AG10803 (cell line): ENCODE data around the gene CWC27.

Source experiments
- DNase-seq: peaks from one replicate; pipeline ENCODE4 v3.0.0; 2010; ENCODE audit warnings: low read depth
- H3K4me3 ChIP-seq: 2 replicates; pipeline ENCODE4 v1.5.1; 2011; ENCODE audit warnings: mild to moderate bottlenecking, low read length, control low read depth
- CTCF ChIP-seq: conservative IDR thresholded peaks from 2 replicates; pipeline ENCODE4 v1.5.1; 2011; ENCODE audit warnings: mild to moderate bottlenecking, low read length, control low read depth, inconsistent platforms

CWC27 gene

GRCh38 chr5:64836190-64836755, 67.5 kb downstream of the CWC27 start:
- no peak for DNase-seq
- H3K4me3 ChIP-seq, result no peak overlapping the region
- TF ChIP-seq CTCF, result no peak

GRCh38 chr5:64836786-64837185, 68.1 kb downstream of the CWC27 start:
- H3K4me3 ChIP-seq, result no peak overlapping the region
- DNase-seq, result no peak
- TF ChIP-seq CTCF, result no peak

GRCh38 chr5:64838376-64838775, 69.6 kb downstream of the CWC27 start:
- no peak for TF ChIP-seq CTCF
- no peak overlapping the region for H3K4me3 ChIP-seq
- DNase-seq, result no peak

- H3K4me3 ChIP-seq, result no peak overlapping the region
- TF ChIP-seq CTCF, result no peak
- DNase-seq, result no peak
Measured at GRCh38 chr5:64838803-64839202, 70.1 kb downstream of the CWC27 start.

GRCh38 chr5:64839936-64840335, 71.2 kb downstream of the CWC27 start:
- H3K4me3 ChIP-seq, result no peak overlapping the region
- DNase-seq, result no peak
- TF ChIP-seq CTCF, result no peak

GRCh38 chr5:64840958-64841357, 72.2 kb downstream of the CWC27 start:
- no peak for TF ChIP-seq CTCF
- H3K4me3 ChIP-seq, result no peak overlapping the region
- no peak for DNase-seq

GRCh38 chr5:64853777-64854176, 85.0 kb downstream of the CWC27 start:
- no peak for DNase-seq
- no peak overlapping the region for H3K4me3 ChIP-seq
- TF ChIP-seq CTCF, result no peak
